Measurements from ENCODE around the gene GNAI1.

The GNAI1 gene

GRCh38 chr7:80213814-80214213, 79.2 kb downstream of the GNAI1 start:
- no peak for DNase-seq (ENCODE audit: low read depth)

DNA sequence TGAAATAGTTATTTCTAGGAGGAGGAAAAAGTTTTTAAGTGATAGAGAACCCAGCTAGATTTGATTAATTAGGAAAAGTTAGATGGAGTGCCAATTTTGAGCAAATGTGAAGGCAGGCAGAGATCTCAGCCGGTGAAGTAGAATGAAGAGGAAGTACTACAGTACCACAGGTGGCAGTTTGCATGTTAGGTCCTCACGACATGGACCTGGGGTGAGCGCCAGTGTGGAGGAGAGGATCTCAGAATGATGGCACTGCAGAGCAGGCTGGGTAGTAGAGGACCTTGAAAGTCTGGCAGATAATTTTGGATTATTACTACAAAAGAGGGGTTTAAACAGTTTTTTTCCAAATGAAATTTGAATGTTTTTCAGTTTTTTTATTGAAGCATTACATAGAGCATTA, 81.1 kb downstream of the GNAI1 start:
- no peak for DNase-seq (ENCODE audit: low read depth)

GRCh38 chr7:80216996-80217842, 82.6 kb downstream of the GNAI1 start:
- DNase-seq (ENCODE audit: low read depth) = no peak

DNA sequence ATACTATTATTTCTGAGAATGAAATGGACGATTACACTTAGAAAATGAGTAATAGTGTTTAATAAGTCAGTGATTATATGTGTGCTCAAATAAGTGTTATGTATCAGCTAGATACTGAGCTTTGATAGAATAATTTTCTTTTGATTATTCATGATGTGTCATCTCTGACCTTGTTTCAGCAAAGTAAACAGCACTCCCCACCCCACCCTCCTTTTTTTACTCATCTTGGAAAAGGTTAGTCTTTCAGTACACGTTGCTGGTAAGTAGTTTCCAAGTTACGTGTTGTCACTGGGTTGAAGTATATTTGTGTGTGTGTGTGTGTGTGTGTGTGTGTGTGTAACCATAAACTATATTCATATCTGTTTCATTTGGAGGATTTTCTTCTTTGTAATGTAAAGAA, 84.1 kb downstream of the GNAI1 start:
- DNase-seq (ENCODE audit: low read depth) = peak; percentile 38

- DNase-seq (ENCODE audit: low read depth) = no peak
Measured at GRCh38 chr7:80220022-80220634, 85.5 kb downstream of the GNAI1 start.

GRCh38 chr7:80224415-80224814, 89.8 kb downstream of the GNAI1 start:
- no peak for DNase-seq (ENCODE audit: low read depth)

DNA sequence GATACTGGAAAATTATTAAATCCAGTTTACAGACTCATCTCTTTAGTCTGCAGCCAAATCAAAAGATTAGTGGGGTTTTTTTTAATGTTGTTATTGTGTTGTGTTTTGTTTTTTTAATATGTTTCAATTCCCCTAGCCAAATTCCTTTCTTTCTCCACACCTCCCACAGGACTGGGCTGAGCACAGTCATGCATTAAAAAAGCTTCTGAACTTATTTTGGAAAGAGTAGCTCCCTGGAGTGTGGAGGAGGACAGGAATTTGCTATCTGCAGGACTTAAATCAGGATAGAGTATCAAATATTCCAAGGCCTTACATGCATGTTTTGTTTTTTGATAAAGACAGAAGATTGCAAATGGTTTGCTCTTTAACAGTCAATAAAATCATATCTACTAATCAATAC, 90.7 kb downstream of the GNAI1 start:
- peak; percentile 34 for DNase-seq (ENCODE audit: low read depth)

GRCh38 chr7:80226629-80227028, 92.0 kb downstream of the GNAI1 start:
- no peak for DNase-seq (ENCODE audit: low read depth)

DNA sequence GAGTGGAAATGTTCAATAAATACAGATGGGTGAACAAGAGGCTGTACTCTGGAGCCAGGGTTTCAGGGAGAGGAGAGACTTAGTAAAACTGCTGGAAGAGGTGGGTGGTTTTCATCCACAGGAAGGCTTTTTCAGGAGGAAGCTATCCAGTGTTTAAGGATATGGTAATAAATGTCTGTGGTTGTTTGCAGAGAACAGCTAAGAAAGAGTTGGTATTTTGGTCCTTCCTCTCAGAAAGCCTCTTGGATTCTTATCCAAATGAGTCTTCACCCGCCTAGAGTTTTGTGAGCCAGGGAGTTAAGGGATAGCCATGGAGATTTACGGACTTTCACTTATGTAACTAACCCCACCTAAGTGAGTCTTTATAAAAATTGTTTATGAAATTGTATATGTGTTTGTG, 95.7 kb downstream of the GNAI1 start:
- no peak for DNase-seq (ENCODE audit: low read depth)

DNA sequence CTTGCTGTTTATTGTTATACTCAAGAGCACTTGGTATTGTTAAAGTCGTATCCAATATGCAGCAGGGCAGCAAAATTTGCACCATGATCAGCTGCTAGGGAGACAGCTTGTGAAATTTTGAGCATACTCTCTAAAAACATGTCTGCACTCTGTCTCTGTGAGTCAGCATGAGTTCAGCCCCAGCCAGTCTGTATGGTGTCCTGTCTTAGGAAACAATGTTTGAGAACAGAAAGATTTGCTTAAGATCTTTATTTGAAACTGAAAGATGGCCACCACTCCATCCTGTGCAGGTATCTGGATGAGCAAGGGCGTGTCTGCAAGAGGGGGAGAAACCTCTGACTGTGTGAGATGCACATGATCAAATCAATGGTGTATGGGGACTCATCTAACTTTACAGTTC, 97.1 kb downstream of the GNAI1 start:
- peak; percentile 44 for DNase-seq (ENCODE audit: low read depth)

DNA sequence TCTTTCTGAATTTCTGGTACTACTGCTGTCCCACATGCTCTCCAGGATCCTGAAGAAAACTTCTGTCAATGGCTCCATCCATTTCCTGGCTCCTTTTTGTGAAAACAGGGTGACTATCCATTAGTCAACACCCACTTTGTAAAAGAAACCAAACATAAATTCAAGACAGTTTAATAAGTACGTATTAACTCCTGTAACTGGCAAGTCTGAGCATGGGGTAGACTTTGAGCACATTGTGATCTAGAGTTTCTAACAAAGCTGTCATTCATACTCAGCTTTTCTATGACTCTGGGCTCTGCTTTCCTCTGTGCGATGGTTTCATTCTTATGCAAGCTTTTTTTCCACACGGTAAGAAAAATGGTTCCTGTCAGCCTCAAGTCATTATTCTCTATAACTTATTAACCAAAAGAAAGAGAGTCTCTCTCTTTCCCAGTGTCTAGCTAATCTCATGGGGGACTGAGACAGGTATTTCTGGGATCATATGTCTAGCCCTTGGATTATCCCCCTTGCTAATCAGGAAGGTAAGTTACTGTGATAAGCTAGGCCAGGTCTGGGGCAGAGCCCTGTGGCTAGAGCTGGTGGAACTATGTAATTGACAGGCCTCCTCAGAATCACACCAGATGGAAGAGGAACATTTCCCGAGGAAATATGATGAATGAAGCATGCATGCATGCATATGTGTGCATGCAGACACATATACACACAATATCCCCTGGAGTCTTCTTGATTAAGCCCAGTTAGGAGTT, 98.5 kb downstream of the GNAI1 start:
- no peak for DNase-seq (ENCODE audit: low read depth)

DNA sequence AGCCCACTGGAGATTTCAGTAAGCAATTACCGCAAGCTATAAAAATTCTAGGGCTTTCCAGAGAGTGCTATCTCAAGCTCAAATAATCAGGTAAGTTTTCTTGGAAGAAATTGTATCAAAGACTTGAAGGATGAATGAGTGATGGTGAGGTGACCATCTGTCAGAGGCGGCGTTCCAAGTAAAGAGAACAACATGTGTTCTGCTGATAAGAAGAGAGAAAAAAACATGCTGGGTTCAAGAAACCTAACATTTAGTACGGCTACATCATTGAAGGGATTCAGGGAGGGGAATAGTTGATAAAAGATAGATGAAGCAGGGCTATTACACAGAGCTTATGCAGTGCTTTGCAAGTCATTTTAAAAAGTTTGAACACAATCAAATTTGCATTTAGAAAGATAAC, 100.7 kb downstream of the GNAI1 start:
- DNase-seq (ENCODE audit: low read depth) = no peak

GRCh38 chr7:80236681-80237080, 102.0 kb downstream of the GNAI1 start:
- DNase-seq (ENCODE audit: low read depth) = no peak

DNA sequence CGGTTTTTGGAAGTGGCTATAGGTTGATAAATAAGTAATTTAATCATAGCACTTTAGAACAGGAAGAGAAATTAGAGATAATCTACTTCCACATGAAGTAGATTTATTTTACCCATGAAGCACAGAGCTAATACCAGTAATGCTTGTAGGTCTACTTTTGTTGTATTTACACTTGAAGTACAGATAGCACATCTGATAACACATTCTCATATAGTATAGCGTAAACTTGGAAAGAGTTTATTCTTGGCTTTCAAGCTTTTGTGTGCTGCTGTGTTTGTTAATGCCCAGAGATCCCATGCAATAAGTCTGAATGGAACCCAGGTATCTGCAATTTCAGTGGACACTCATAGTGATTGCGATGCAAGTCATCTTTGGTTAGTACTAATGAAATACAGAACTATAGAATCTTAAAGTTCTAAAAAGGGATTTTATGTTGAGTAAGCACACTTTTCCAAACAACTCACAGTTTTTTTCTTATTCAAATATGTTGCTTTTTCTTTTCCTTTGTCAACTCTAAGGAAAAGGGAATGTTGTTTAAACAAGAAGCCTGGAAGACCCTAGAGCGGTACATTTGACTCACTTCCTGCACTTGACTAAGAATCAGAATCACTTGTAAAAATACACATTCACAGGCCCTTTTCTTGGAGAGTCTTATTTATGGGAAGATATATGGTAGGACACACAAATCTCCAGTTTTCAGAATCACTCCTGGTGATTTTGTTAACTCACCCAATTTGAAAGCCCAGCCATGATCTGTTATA, 105.8 kb downstream of the GNAI1 start:
- DNase-seq (ENCODE audit: low read depth) = peak; percentile 6

- no peak for DNase-seq (ENCODE audit: low read depth)
Measured at GRCh38 chr7:80241671-80242070, 107.0 kb downstream of the GNAI1 start.

GRCh38 chr7:80243425-80243824, 108.8 kb downstream of the GNAI1 start:
- no peak for DNase-seq (ENCODE audit: low read depth)

DNA sequence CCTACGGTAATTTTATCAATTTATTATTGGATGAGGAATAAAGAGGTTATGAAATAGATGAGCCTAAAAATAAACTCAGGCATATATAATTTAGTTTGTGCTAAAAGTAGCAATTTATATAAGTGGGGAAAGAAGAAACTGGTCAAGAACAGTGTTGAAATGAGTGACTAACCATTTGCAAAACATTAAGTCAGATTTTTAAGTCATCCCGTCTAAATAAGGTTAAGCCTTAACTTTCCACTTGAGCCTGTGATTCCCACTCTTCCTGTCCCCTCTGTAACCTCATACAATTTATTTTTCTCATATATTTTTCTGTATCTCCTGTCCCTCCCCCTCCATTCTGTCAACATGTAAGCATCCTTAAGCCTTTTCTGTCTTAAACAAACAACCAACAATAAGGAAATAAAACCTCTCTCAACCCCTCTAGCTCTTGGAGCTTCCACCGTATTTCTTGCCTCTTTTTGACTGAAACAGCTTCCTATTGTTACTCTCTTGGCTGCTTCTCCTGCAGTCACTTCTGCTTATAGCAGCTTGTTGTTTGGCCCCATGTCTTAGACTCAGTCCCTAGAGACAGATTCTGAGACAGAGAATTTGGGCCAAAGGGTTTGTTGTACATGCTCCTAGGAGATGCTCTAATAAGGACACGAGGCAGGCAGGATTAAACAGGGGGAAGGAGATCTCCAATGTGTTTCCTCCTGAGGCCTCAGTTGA, 109.7 kb downstream of the GNAI1 start:
- peak; percentile 51 for DNase-seq (ENCODE audit: low read depth)

DNA sequence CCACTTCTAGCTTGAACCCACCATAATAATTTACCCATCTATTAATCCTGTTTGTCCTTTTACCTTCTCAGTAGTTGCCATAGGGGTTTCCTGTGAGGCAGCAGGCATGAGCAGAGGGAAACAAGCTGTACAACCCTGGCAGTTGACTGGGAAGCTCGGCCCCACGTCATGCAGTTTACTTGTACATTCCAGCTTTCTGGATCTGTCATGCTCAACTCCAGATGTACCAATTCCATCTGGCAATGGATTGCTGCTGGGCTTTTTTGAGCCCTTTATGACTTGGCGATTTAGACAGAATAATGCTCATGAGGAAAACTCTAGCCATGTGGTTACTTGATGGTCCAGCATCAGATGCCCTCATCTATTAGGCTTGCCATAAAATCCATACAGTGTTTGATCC, 112.5 kb downstream of the GNAI1 start:
- peak; percentile 66 for DNase-seq (ENCODE audit: low read depth)

GRCh38 chr7:80247891-80248290, 113.3 kb downstream of the GNAI1 start:
- no peak for DNase-seq (ENCODE audit: low read depth)

- no peak for DNase-seq (ENCODE audit: low read depth)
Measured at GRCh38 chr7:80249184-80249583, 114.6 kb downstream of the GNAI1 start.

DNA sequence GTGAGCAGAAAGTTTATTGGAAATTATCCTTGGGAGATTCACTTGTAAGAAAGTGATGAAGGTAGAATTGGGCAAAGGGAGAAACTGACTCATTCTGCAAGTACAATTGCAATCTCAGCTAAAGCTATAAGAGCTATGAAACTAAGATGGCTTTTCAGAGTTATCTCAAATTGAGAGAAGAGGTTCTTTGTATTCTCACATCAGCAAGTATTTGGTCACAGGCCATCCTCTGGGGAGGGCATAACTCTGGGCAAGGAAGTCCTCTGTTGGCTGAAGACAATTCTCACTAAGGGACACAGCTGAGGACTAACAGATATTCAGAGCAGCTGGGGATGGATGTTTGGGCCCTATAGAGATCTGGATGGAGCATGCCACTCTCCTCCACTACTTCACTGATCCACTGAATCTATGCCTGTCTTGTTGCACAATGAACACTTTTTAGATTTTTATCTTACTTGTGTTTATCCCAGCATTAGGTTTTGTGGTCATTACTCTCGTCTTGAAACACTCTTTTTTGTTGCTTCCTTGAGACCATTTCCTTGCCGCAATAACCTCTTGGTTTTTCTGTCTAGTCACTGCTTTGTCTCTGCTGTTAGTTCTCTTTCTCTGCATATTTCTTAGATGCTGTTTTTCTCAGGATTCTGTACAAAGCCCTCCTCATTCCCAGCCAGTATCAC, 115.1 kb downstream of the GNAI1 start:
- no peak for DNase-seq (ENCODE audit: low read depth)

Data from fibroblast of gingiva (primary cell).